Fibroblast of villous mesenchyme (primary cell): Measurements from ENCODE around the gene KSR2. TPM values are rescaled to one million over a fixed set of nuclear protein-coding genes. Genes with fewer than 3 reads are reported as not detected.

Experiments
- DNase-seq: peaks from one replicate; pipeline ENCODE4 v3.0.0-alpha.2; 2010; ENCODE audit warnings: low read depth
- H3K4me3 ChIP-seq: 2 replicates; pipeline ENCODE4 v1.5.1; 2011; ENCODE audit warnings: low read depth, mild to moderate bottlenecking, low read length
- CTCF ChIP-seq: IDR thresholded peaks from 2 replicates; pipeline ENCODE4 v1.5.1; 2012; ENCODE audit warnings: low read depth, mild to moderate bottlenecking, low read length; ENCODE audit not compliant: insufficient read depth
- total RNA-seq: library from RNA; depleted of rRNA; stranded (reverse); fragments of >200 nt; gene quantifications from 2 replicates; pipeline ENCODE4 v1.2.3, GENCODE V29; 2012

The KSR2 gene
- total RNA-seq, 1 donor = not detected

- DNase-seq = no peak
- TF ChIP-seq CTCF = no peak
Measured at GRCh38 chr12:117832459-117833457, 136.0 kb downstream of the KSR2 start.

GRCh38 chr12:117830471-117830870, 138.3 kb downstream of the KSR2 start:
- no peak for DNase-seq
- no peak overlapping the region for H3K4me3 ChIP-seq
- no peak for TF ChIP-seq CTCF

More at GRCh38 chr12:117832459-117833457, 136.0 kb downstream of the KSR2 start:
- no peak overlapping the region for H3K4me3 ChIP-seq

GRCh38 chr12:117829108-117829507, 139.7 kb downstream of the KSR2 start:
- TF ChIP-seq CTCF = no peak
- no peak overlapping the region for H3K4me3 ChIP-seq
- DNase-seq = no peak

GRCh38 chr12:117827660-117828059, 141.1 kb downstream of the KSR2 start:
- H3K4me3 ChIP-seq = no peak overlapping the region
- no peak for DNase-seq
- TF ChIP-seq CTCF = no peak

- DNase-seq = no peak
- H3K4me3 ChIP-seq = no peak overlapping the region
- no peak for TF ChIP-seq CTCF
Measured at GRCh38 chr12:117825827-117826226, 143.0 kb downstream of the KSR2 start.

GRCh38 chr12:117821480-117822175, 147.2 kb downstream of the KSR2 start:
- no peak for TF ChIP-seq CTCF
- H3K4me3 ChIP-seq = no peak overlapping the region
- DNase-seq = no peak
